Loucy (cell line): ENCODE measurements around the gene MTPN.

Experiments used
- H2AFZ ChIP-seq: fragments of 200-600 bp; sonication (generic); 2 replicates; pipeline ENCODE4 v1.6.0; 2016; ENCODE audit warnings: antibody characterized with exemption, mild to moderate bottlenecking, low read length, moderate library complexity
- H3F3A ChIP-seq: fragments of 200-600 bp; 2 replicates; pipeline ENCODE4 v1.6.0; 2016; ENCODE audit warnings: antibody characterized with exemption, low read depth, mild to moderate bottlenecking
- H3K27me3 ChIP-seq: fragments of 200-600 bp; sonication (generic); 2 replicates; pipeline ENCODE4 v1.6.1; 2014; ENCODE audit warnings: low read length, mild to moderate bottlenecking; ENCODE audit not compliant: insufficient read depth, poor library complexity, severe bottlenecking
- H3K36me3 ChIP-seq: fragments of 200-600 bp; sonication (generic); 2 replicates; pipeline ENCODE4 v1.6.1; 2016; ENCODE audit warnings: low read length; ENCODE audit not compliant: insufficient read depth
- H3K4me1 ChIP-seq: fragments of 200-600 bp; sonication (generic); 2 replicates; pipeline ENCODE4 v1.5.1; 2014; ENCODE audit warnings: low read length, mild to moderate bottlenecking; ENCODE audit not compliant: insufficient read depth, poor library complexity, severe bottlenecking
- H3K4me2 ChIP-seq: fragments of 200-600 bp; sonication (generic); 2 replicates; pipeline ENCODE4 v1.6.0; 2014; ENCODE audit warnings: antibody characterized with exemption, low read length, low read depth, mild to moderate bottlenecking; ENCODE audit not compliant: poor library complexity, severe bottlenecking
- H3K4me3 ChIP-seq: fragments of 200-600 bp; sonication (generic); 2 replicates; pipeline ENCODE4 v1.5.1; 2014; ENCODE audit warnings: low read length, mild to moderate bottlenecking, mixed read lengths; ENCODE audit not compliant: poor library complexity, severe bottlenecking
- H3K79me2 ChIP-seq: fragments of 200-600 bp; sonication (generic); 2 replicates; pipeline ENCODE4 v1.6.1; 2014; ENCODE audit warnings: low read length; ENCODE audit not compliant: insufficient read depth
- H3K9ac ChIP-seq: fragments of 200-600 bp; sonication (generic); 2 replicates; pipeline ENCODE4 v1.6.0; 2014; ENCODE audit warnings: mild to moderate bottlenecking, low read depth, low read length, moderate library complexity; ENCODE audit not compliant: poor library complexity, severe bottlenecking
- H3K9me2 ChIP-seq: fragments of 200-600 bp; sonication (generic); replicated peaks from 2 replicates; pipeline ENCODE4 v1.6.1; 2016; ENCODE audit warnings: low read depth, low read length, mixed read lengths
- H3K9me3 ChIP-seq: fragments of 200-600 bp; sonication (generic); 2 replicates; pipeline ENCODE4 v1.6.1; 2014; ENCODE audit warnings: mild to moderate bottlenecking, antibody characterized with exemption, low read length, low read depth; ENCODE audit not compliant: insufficient read depth
- H4K20me1 ChIP-seq: fragments of 200-600 bp; sonication (generic); 2 replicates; pipeline ENCODE4 v1.6.0; 2014; ENCODE audit warnings: antibody characterized with exemption, low read length, mild to moderate bottlenecking; ENCODE audit not compliant: insufficient read depth, poor library complexity, severe bottlenecking
- CTCF ChIP-seq: fragments of 200-600 bp; sonication (generic); conservative IDR thresholded peaks from 2 replicates; pipeline ENCODE4 v1.5.1; 2014; ENCODE audit warnings: mild to moderate bottlenecking, antibody characterized with exemption, low read length
- EZH2phosphoT487 ChIP-seq: fragments of 200-600 bp; IDR thresholded peaks from 2 replicates; pipeline ENCODE4 v1.6.1; 2018; ENCODE audit warnings: antibody characterized with exemption, mild to moderate bottlenecking, moderate library complexity, borderline replicate concordance

The MTPN gene

GRCh38 chr7:135938563-135938962 is 38.6 kb downstream of the MTPN start:
- H3K4me2 ChIP-seq: peak overlapping the region; percentile 55
- no peak overlapping the region for H3K9ac ChIP-seq
- peaks cover 3% of the 10 kb centered on the region; the same call in 1 of the 2 replicates for H3F3A ChIP-seq
- H3K9me3 ChIP-seq: no peaks in the 10 kb centered on the region
- no peaks in the 10 kb centered on the region for H3K9me2 ChIP-seq
- TF ChIP-seq EZH2phosphoT487 (no peak), CTCF (no peak)
- no peak overlapping the region for H2AFZ ChIP-seq
- peaks cover 47% of the 10 kb centered on the region for H3K4me1 ChIP-seq
- H4K20me1 ChIP-seq: peaks cover 72% of the 10 kb centered on the region
- peaks cover 88% of the 10 kb centered on the region for H3K79me2 ChIP-seq
- H3K36me3 ChIP-seq: 0 out of 2 replicates have a peak, but pooled peaks cover 11% of the 10 kb centered on the region
- peak overlapping the region; percentile 26 for H3K4me3 ChIP-seq
- no peaks in the 10 kb centered on the region for H3K27me3 ChIP-seq

- Histone ChIP-seq H3K36me3 (0 out of 2 replicates have a peak, but pooled peaks cover 11% of the 10 kb centered on the region), H3K27me3 (no peaks in the 10 kb centered on the region), H4K20me1 (peaks cover 75% of the 10 kb centered on the region), H3K9me3 (no peaks in the 10 kb centered on the region), H3F3A (no peaks in the 10 kb centered on the region), H2AFZ (no peak overlapping the region), H3K4me2 (peak overlapping the region; percentile 55), H3K4me3 (no peak overlapping the region), H3K9me2 (no peaks in the 10 kb centered on the region), H3K4me1 (peaks cover 46% of the 10 kb centered on the region), H3K9ac (no peak overlapping the region), H3K79me2 (peaks cover 89% of the 10 kb centered on the region)
- no peak for TF ChIP-seq CTCF
- no peak for TF ChIP-seq EZH2phosphoT487
Observed at GRCh38 chr7:135938086-135938485, 39.1 kb downstream of the MTPN start.

- H4K20me1 ChIP-seq: peaks cover 78% of the 10 kb centered on the region
Observed at GRCh38 chr7:135936497-135937217, 40.5 kb downstream of the MTPN start.

More at GRCh38 chr7:135936497-135937217, 40.5 kb downstream of the MTPN start:
- TF ChIP-seq CTCF (no peak), EZH2phosphoT487 (no peak)
- H3K4me2 ChIP-seq: no peak overlapping the region
- H3F3A ChIP-seq: no peaks in the 10 kb centered on the region
- no peaks in the 10 kb centered on the region for H3K9me3 ChIP-seq
- no peak overlapping the region for H3K4me3 ChIP-seq
- peaks cover 84% of the 10 kb centered on the region for H3K79me2 ChIP-seq
- no peak overlapping the region for H2AFZ ChIP-seq
- H3K27me3 ChIP-seq: no peaks in the 10 kb centered on the region
- H3K36me3 ChIP-seq: 0 out of 2 replicates have a peak, but pooled peaks cover 11% of the 10 kb centered on the region
- H3K4me1 ChIP-seq: peaks cover 44% of the 10 kb centered on the region
- H3K9ac ChIP-seq: no peak overlapping the region
- no peaks in the 10 kb centered on the region for H3K9me2 ChIP-seq
